ENCODE results near the gene EPHB1.
"Not testable (repeated sequence)": the region's sequence is repeated elsewhere in the genome, so short reads cannot be mapped to it uniquely, and the experiment has no call there.

Gene EPHB1

GRCh38 chr3:134974624-134975023 is 179.6 kb downstream of the EPHB1 start:
- Mint-ChIP-seq H3K27me3 (ENCODE audit: low read depth) (no peaks in the 10 kb centered on the region), H3K4me1 (ENCODE audit: low read depth) (no peaks in the 10 kb centered on the region), H3K36me3 (ENCODE audit: low read depth) (no peaks in the 10 kb centered on the region), H3K4me3 (no peak overlapping the region), H3K27ac (no peak overlapping the region), H3K9me3 (no peaks in the 10 kb centered on the region)
- DNase-seq (ENCODE audit: low spot score): no peak

- Mint-ChIP-seq H3K36me3 (ENCODE audit: low read depth) (no peaks in the 10 kb centered on the region), H3K27me3 (ENCODE audit: low read depth) (no peaks in the 10 kb centered on the region), H3K4me3 (no peak overlapping the region), H3K9me3 (no peaks in the 10 kb centered on the region), H3K27ac (no peak overlapping the region), H3K4me1 (ENCODE audit: low read depth) (no peaks in the 10 kb centered on the region)
- no peak for DNase-seq (ENCODE audit: low spot score)
These were observed 181.9 kb downstream of the EPHB1 start for GRCh38 chr3:134976948-134977347.

GRCh38 chr3:134978658-134979057 is 183.6 kb downstream of the EPHB1 start:
- H3K9me3 Mint-ChIP-seq: no peaks in the 10 kb centered on the region
- H3K27me3 Mint-ChIP-seq (ENCODE audit: low read depth): no peaks in the 10 kb centered on the region
- H3K4me1 Mint-ChIP-seq (ENCODE audit: low read depth): no peaks in the 10 kb centered on the region
- no peaks in the 10 kb centered on the region for H3K36me3 Mint-ChIP-seq (ENCODE audit: low read depth)
- no peak overlapping the region for H3K4me3 Mint-ChIP-seq
- no peak for DNase-seq (ENCODE audit: low spot score)
- no peak overlapping the region for H3K27ac Mint-ChIP-seq

- H3K4me1 Mint-ChIP-seq (ENCODE audit: low read depth): no peaks in the 10 kb centered on the region
- H3K27me3 Mint-ChIP-seq (ENCODE audit: low read depth): peaks cover 2% of the 10 kb centered on the region
- no peaks in the 10 kb centered on the region for H3K9me3 Mint-ChIP-seq
- H3K4me3 Mint-ChIP-seq: no peak overlapping the region
- no peaks in the 10 kb centered on the region for H3K36me3 Mint-ChIP-seq (ENCODE audit: low read depth)
- H3K27ac Mint-ChIP-seq: no peak overlapping the region
- no peak for DNase-seq (ENCODE audit: low spot score)
These were observed 191.0 kb downstream of the EPHB1 start for GRCh38 chr3:134985864-134986715.

- H3K27me3 Mint-ChIP-seq (ENCODE audit: low read depth): peaks cover 2% of the 10 kb centered on the region
These were observed 193.6 kb downstream of the EPHB1 start for GRCh38 chr3:134988666-134989065.

GRCh38 chr3:134991003-134991402 is 195.9 kb downstream of the EPHB1 start:
- Mint-ChIP-seq H3K4me1 (ENCODE audit: low read depth) (no peaks in the 10 kb centered on the region), H3K36me3 (ENCODE audit: low read depth) (no peaks in the 10 kb centered on the region), H3K27ac (no peak overlapping the region), H3K9me3 (no peaks in the 10 kb centered on the region), H3K4me3 (no peak overlapping the region), H3K27me3 (ENCODE audit: low read depth) (peaks cover 2% of the 10 kb centered on the region)
- no peak for DNase-seq (ENCODE audit: low spot score)

More at GRCh38 chr3:134988666-134989065, 193.6 kb downstream of the EPHB1 start:
- H3K4me3 Mint-ChIP-seq: no peak overlapping the region
- no peaks in the 10 kb centered on the region for H3K9me3 Mint-ChIP-seq
- no peak for DNase-seq (ENCODE audit: low spot score)
- H3K4me1 Mint-ChIP-seq (ENCODE audit: low read depth): no peaks in the 10 kb centered on the region
- H3K27ac Mint-ChIP-seq: no peak overlapping the region
- no peaks in the 10 kb centered on the region for H3K36me3 Mint-ChIP-seq (ENCODE audit: low read depth)

GRCh38 chr3:134991472-134992010 is 196.5 kb downstream of the EPHB1 start:
- no peaks in the 10 kb centered on the region for H3K4me1 Mint-ChIP-seq (ENCODE audit: low read depth)
- H3K9me3 Mint-ChIP-seq: no peaks in the 10 kb centered on the region
- no peak for DNase-seq (ENCODE audit: low spot score)
- H3K4me3 Mint-ChIP-seq: no peak overlapping the region
- no peak overlapping the region for H3K27ac Mint-ChIP-seq
- H3K27me3 Mint-ChIP-seq (ENCODE audit: low read depth): peaks cover 2% of the 10 kb centered on the region
- no peaks in the 10 kb centered on the region for H3K36me3 Mint-ChIP-seq (ENCODE audit: low read depth)

GRCh38 chr3:134992180-134992579 is 197.1 kb downstream of the EPHB1 start:
- H3K27me3 Mint-ChIP-seq (ENCODE audit: low read depth): peaks cover 2% of the 10 kb centered on the region
- DNase-seq (ENCODE audit: low spot score): no peak
- H3K9me3 Mint-ChIP-seq: no peaks in the 10 kb centered on the region

GRCh38 chr3:134992586-134992985 is 197.5 kb downstream of the EPHB1 start:
- H3K4me1 Mint-ChIP-seq (ENCODE audit: low read depth): no peaks in the 10 kb centered on the region
- no peak overlapping the region for H3K27ac Mint-ChIP-seq
- no peak for DNase-seq (ENCODE audit: low spot score)
- H3K27me3 Mint-ChIP-seq (ENCODE audit: low read depth): peaks cover 5% of the 10 kb centered on the region
- no peak overlapping the region for H3K4me3 Mint-ChIP-seq
- H3K36me3 Mint-ChIP-seq (ENCODE audit: low read depth): no peaks in the 10 kb centered on the region
- H3K9me3 Mint-ChIP-seq: no peaks in the 10 kb centered on the region

More at GRCh38 chr3:134992180-134992579, 197.1 kb downstream of the EPHB1 start:
- H3K36me3 Mint-ChIP-seq (ENCODE audit: low read depth): no peaks in the 10 kb centered on the region
- no peaks in the 10 kb centered on the region for H3K4me1 Mint-ChIP-seq (ENCODE audit: low read depth)
- no peak overlapping the region for H3K4me3 Mint-ChIP-seq
- no peak overlapping the region for H3K27ac Mint-ChIP-seq

- no peak for DNase-seq (ENCODE audit: low spot score)
- Mint-ChIP-seq H3K9me3 (no peaks in the 10 kb centered on the region), H3K27me3 (ENCODE audit: low read depth) (peaks cover 5% of the 10 kb centered on the region), H3K36me3 (ENCODE audit: low read depth) (no peaks in the 10 kb centered on the region), H3K4me1 (ENCODE audit: low read depth) (no peaks in the 10 kb centered on the region), H3K4me3 (no peak overlapping the region), H3K27ac (no peak overlapping the region)
These were observed 198.0 kb downstream of the EPHB1 start for GRCh38 chr3:134993011-134993410.

GRCh38 chr3:134998158-134998557 is 203.1 kb downstream of the EPHB1 start:
- Mint-ChIP-seq H3K27me3 (ENCODE audit: low read depth) (peaks cover 8% of the 10 kb centered on the region), H3K36me3 (ENCODE audit: low read depth) (no peaks in the 10 kb centered on the region), H3K9me3 (no peaks in the 10 kb centered on the region), H3K4me1 (ENCODE audit: low read depth) (peaks cover 4% of the 10 kb centered on the region), H3K4me3 (no peak overlapping the region), H3K27ac (no peak overlapping the region)
- no peak for DNase-seq (ENCODE audit: low spot score)

GRCh38 chr3:134998855-134999254 is 203.8 kb downstream of the EPHB1 start:
- no peak overlapping the region for H3K27ac Mint-ChIP-seq
- no peak for DNase-seq (ENCODE audit: low spot score)
- no peaks in the 10 kb centered on the region for H3K9me3 Mint-ChIP-seq
- no peaks in the 10 kb centered on the region for H3K36me3 Mint-ChIP-seq (ENCODE audit: low read depth)
- H3K4me3 Mint-ChIP-seq: no peak overlapping the region
- peaks cover 4% of the 10 kb centered on the region for H3K4me1 Mint-ChIP-seq (ENCODE audit: low read depth)
- H3K27me3 Mint-ChIP-seq (ENCODE audit: low read depth): peaks cover 8% of the 10 kb centered on the region

- H3K9me3 Mint-ChIP-seq: no peaks in the 10 kb centered on the region
- no peak overlapping the region for H3K4me3 Mint-ChIP-seq
- H3K27ac Mint-ChIP-seq: no peak overlapping the region
- H3K4me1 Mint-ChIP-seq (ENCODE audit: low read depth): peaks cover 4% of the 10 kb centered on the region
- peaks cover 8% of the 10 kb centered on the region for H3K27me3 Mint-ChIP-seq (ENCODE audit: low read depth)
- no peak for DNase-seq (ENCODE audit: low spot score)
- no peaks in the 10 kb centered on the region for H3K36me3 Mint-ChIP-seq (ENCODE audit: low read depth)
These were observed 205.4 kb downstream of the EPHB1 start for GRCh38 chr3:135000465-135000864.

- H3K27ac Mint-ChIP-seq; H3K27me3 Mint-ChIP-seq (ENCODE audit: low read depth); DNase-seq (ENCODE audit: low spot score); H3K4me3 Mint-ChIP-seq; H3K4me1 Mint-ChIP-seq (ENCODE audit: low read depth); H3K9me3 Mint-ChIP-seq; H3K36me3 Mint-ChIP-seq (ENCODE audit: low read depth): not testable (repeated sequence)
These were observed 210.6 kb downstream of the EPHB1 start for GRCh38 chr3:135005616-135006015.

Measured in T-helper 2 cell treated with Interferon-gamma antibody and Interleukin-4, amounts not matched to agents 5 μg/mL and 100 μg/mL, for 36 hours (primary cell).